GM19238 (cell line): Measurements from ENCODE around the gene TMEM151A.

Source experiments
- DNase-seq: peaks from one replicate; pipeline ENCODE4 v3.0.0; 2011; ENCODE audit warnings: low spot score; ENCODE audit not compliant: insufficient read length

Gene TMEM151A

GRCh38 chr11:66336234-66337102, 44.8 kb downstream of the TMEM151A start, which contains the start of gene RIN1:
Gene RIN1 (minus strand): TSS chr11:66336434. CDS start chr11:66336402, 32 bp downstream.
- DNase-seq = peak; percentile 74

- no peak for DNase-seq
Measured at GRCh38 chr11:66337103-66337899, 45.6 kb downstream of the TMEM151A start.

GRCh38 chr11:66338276-66339161, 46.8 kb downstream of the TMEM151A start:
- no peak for DNase-seq

GRCh38 chr11:66339162-66339675, 47.5 kb downstream of the TMEM151A start:
- DNase-seq = no peak

- no peak for DNase-seq
Measured at GRCh38 chr11:66339686-66340483, 48.2 kb downstream of the TMEM151A start.

- no peak for DNase-seq
Measured at GRCh38 chr11:66340596-66341501, 49.2 kb downstream of the TMEM151A start.

- DNase-seq = no peak
Measured at GRCh38 chr11:66341502-66342126, 49.9 kb downstream of the TMEM151A start.

GRCh38 chr11:66343176-66343575, 51.5 kb downstream of the TMEM151A start:
- DNase-seq = no peak

- peak; percentile 98 for DNase-seq
Measured at GRCh38 chr11:66344550-66345315, 53.0 kb downstream of the TMEM151A start, which contains the start of gene BRMS1. Gene BRMS1 (minus strand): TSS chr11:66345104. CDS start chr11:66342234, 2,870 bp downstream.

- DNase-seq = no peak
Measured at GRCh38 chr11:66345316-66345649, 53.6 kb downstream of the TMEM151A start.
